Breast epithelium (tissue), 4 donors: ENCODE measurements around the gene NFKBIB. TPM values are rescaled to one million over a fixed set of nuclear protein-coding genes. Genes with fewer than 3 reads are reported as not detected.

Source experiments
- DNase-seq, 2 donors: peaks; one replicate each; pipeline ENCODE4 v3.0.0-alpha.2; 2019; ENCODE audit warnings: low spot score in 2 of 2
- H3K27ac ChIP-seq, 2 donors: fragments of 200-600 bp; sonication (generic) in 1 of 2; one replicate each; pipeline ENCODE4 v1.5.1; 2016 to 2019; ENCODE audit warnings: mild to moderate bottlenecking in 1 of 2
- H3K27me3 ChIP-seq, 2 donors: fragments of 200-600 bp; sonication (generic) in 1 of 2; one replicate each; pipeline versions ENCODE4 v1.5.1 to v1.6.0; 2017 to 2019; ENCODE audit warnings: control low read depth in 1 of 2, mild to moderate bottlenecking in 1 of 2
- H3K36me3 ChIP-seq: fragments of 200-600 bp; one replicate; pipeline ENCODE4 v1.5.1; 2019
- H3K4me1 ChIP-seq, 2 donors: fragments of 200-600 bp; sonication (generic); one replicate each; pipeline ENCODE4 v1.5.1; 2016 to 2019; ENCODE audit warnings: control low read depth in 1 of 2
- H3K4me3 ChIP-seq, 3 donors: fragments of 200-600 bp; sonication (generic); 1 replicate in 2 of 3; 2 replicates in 1 of 3; pipeline ENCODE4 v1.5.1; 2016 to 2019; ENCODE audit warnings: mild to moderate bottlenecking in 3 of 3, moderate library complexity in 2 of 3
- H3K9me3 ChIP-seq, 2 donors: fragments of 200-600 bp; sonication (generic) in 1 of 2; one replicate each; pipeline ENCODE4 v1.5.1; 2016 to 2019; ENCODE audit warnings: control low read depth in 1 of 2
- CTCF ChIP-seq, 3 donors: fragments of 450-650 bp; IDR thresholded peaks; one replicate each; pipeline ENCODE4 v1.5.1; 2016 to 2017; ENCODE audit warnings: antibody characterized with exemption in 3 of 3, mild to moderate bottlenecking in 3 of 3, moderate library complexity in 3 of 3
- POLR2A ChIP-seq: fragments of 450-650 bp; IDR thresholded peaks from one replicate; pipeline ENCODE4 v1.6.1; 2016; ENCODE audit warnings: antibody characterized with exemption, mild to moderate bottlenecking, moderate library complexity
- POLR2AphosphoS5 ChIP-seq, 3 donors: sonication (generic); formaldehyde crosslinking; IDR thresholded peaks; one replicate each; pipeline ENCODE4 v1.6.1; 2017; ENCODE audit warnings: antibody characterized with exemption in 3 of 3
- intact Hi-C: fragments of 100-400 bp; cut with DNase I; formaldehyde crosslinking; loops from one replicate; pipeline ENCODE4 v1.15.1; 2023; ENCODE audit warnings: low total_unique reads
- total RNA-seq, 3 donors: library from RNA; depleted of rRNA; stranded (reverse); fragments of >200 nt; gene quantifications; one replicate each; pipeline ENCODE4 v1.1.0, GENCODE V29; 2016

NFKBIB gene
- total RNA-seq, 3 donors from 2014 or later, result 15.7 to 29.2 (median 19.6) TPM

GRCh38 chr19:38942471-38943181, 42.9 kb downstream of the NFKBIB start:
- H3K36me3 ChIP-seq, result no peaks in the 10 kb centered on the region
- intact Hi-C loops, result no loop called here
- DNase-seq, result no peak
- TF ChIP-seq POLR2AphosphoS5 (IDR thresholded peaks at IDR 0.05), result no peak
- TF ChIP-seq CTCF (IDR thresholded peaks at IDR 0.05), result no peak
- TF ChIP-seq POLR2A, result no peak
- no peak overlapping the region for H3K4me3 ChIP-seq
- H3K9me3 ChIP-seq, result no peaks in the 10 kb centered on the region
- no peak overlapping the region for H3K27ac ChIP-seq
- no peaks in the 10 kb centered on the region for H3K4me1 ChIP-seq
- no peaks in the 10 kb centered on the region for H3K27me3 ChIP-seq

- H3K4me1 ChIP-seq, result no peaks in the 10 kb centered on the region
- H3K36me3 ChIP-seq, result no peaks in the 10 kb centered on the region
- TF ChIP-seq CTCF (IDR thresholded peaks at IDR 0.05), result no peak
- no peak for TF ChIP-seq POLR2A
- no peak for TF ChIP-seq POLR2AphosphoS5 (IDR thresholded peaks at IDR 0.05)
- DNase-seq, result no peak
- no peak overlapping the region for H3K4me3 ChIP-seq
- H3K27ac ChIP-seq, result no peak overlapping the region
- no peaks in the 10 kb centered on the region for H3K9me3 ChIP-seq
- intact Hi-C loops, result loop anchor here (5.0 kb wide), 1 partner anchor 177 kb away; no protein-coding TSS in a partner anchor
- H3K27me3 ChIP-seq, result no peaks in the 10 kb centered on the region
These were observed 45.3 kb downstream of the NFKBIB start for GRCh38 chr19:38944981-38945506.

- TF ChIP-seq CTCF (IDR thresholded peaks at IDR 0.05) (no peak), POLR2A (no peak), POLR2AphosphoS5 (IDR thresholded peaks at IDR 0.05) (no peak)
- Histone ChIP-seq H3K36me3 (no peaks in the 10 kb centered on the region), H3K9me3 (no peaks in the 10 kb centered on the region), H3K4me3 (no peak overlapping the region), H3K4me1 (no peaks in the 10 kb centered on the region), H3K27ac (no peak overlapping the region), H3K27me3 (no peaks in the 10 kb centered on the region)
- DNase-seq, result no peak
- intact Hi-C loops, result loop anchor here (5.0 kb wide), 1 partner anchor 177 kb away; no protein-coding TSS in a partner anchor
These were observed 45.9 kb downstream of the NFKBIB start for GRCh38 chr19:38945562-38946228.

- H3K4me1 ChIP-seq, result no peaks in the 10 kb centered on the region
- intact Hi-C loops, result loop anchor here (5.0 kb wide), 1 partner anchor 176 kb away; no protein-coding TSS in a partner anchor
- no peak overlapping the region for H3K4me3 ChIP-seq
- no peak for DNase-seq
- H3K27ac ChIP-seq, result no peak overlapping the region
- no peaks in the 10 kb centered on the region for H3K27me3 ChIP-seq
- H3K36me3 ChIP-seq, result no peaks in the 10 kb centered on the region
- no peaks in the 10 kb centered on the region for H3K9me3 ChIP-seq
- TF ChIP-seq CTCF (IDR thresholded peaks at IDR 0.05), result no peak
- TF ChIP-seq POLR2AphosphoS5 (IDR thresholded peaks at IDR 0.05), result no peak
- no peak for TF ChIP-seq POLR2A
These were observed 46.7 kb downstream of the NFKBIB start for GRCh38 chr19:38946229-38947010.
